Right cardiac atrium (tissue), 5 donors: ENCODE results near the gene WWC2. TPM values are rescaled to one million over a fixed set of nuclear protein-coding genes. Genes with fewer than 3 reads are reported as not detected.
A peak's percentile ranks its signal among the peaks of the same experiment; 100 is the strongest.

Source experiments
- ATAC-seq, 2 donors: fragments of 200-7000 bp; cut with Tn5 transposase; one replicate each; pipeline versions ENCODE4 v1.8.0 to v1.9.1; 2020; ENCODE audit warnings: moderate library complexity in 2 of 2, mild to moderate bottlenecking in 1 of 2
- DNase-seq, 3 donors: peaks; one replicate each; pipeline ENCODE4 v3.0.0-alpha.2; 2020
- H3K27ac ChIP-seq: one replicate; pipeline ENCODE4 v1.5.1; 2013; ENCODE audit warnings: mild to moderate bottlenecking, low read length, control low read depth, moderate library complexity
- H3K27me3 ChIP-seq: one replicate; pipeline ENCODE4 v1.6.1; 2013; ENCODE audit not compliant: control insufficient read depth, insufficient read depth
- H3K4me1 ChIP-seq: one replicate; pipeline ENCODE4 v1.6.1; 2013; ENCODE audit warnings: low read length; ENCODE audit not compliant: control insufficient read depth, insufficient read depth
- H3K4me3 ChIP-seq: one replicate; pipeline ENCODE4 v1.5.1; 2013; ENCODE audit warnings: low read length, control low read depth
- H3K9me3 ChIP-seq: one replicate; pipeline ENCODE4 v1.6.1; 2013; ENCODE audit warnings: low read length; ENCODE audit not compliant: control insufficient read depth
- WGBS: extraction: QIAGEN DNeasy Blood & Tissue Kit; methylation state at CpG from one replicate; pipeline ENCODE4 v1.1.7; 2013; 5-methylcytosine and 5-hydroxymethylcytosine counted together
- intact Hi-C, 4 donors: fragments of 100-400 bp; cut with DNase I; formaldehyde crosslinking; loops; one replicate each; pipeline versions ENCODE4 v1.11.0 to v1.14.0; 2022 to 2023
- polyA plus RNA-seq: library from polyadenylated mRNA; stranded (reverse); fragments of 200-250 nt; gene quantifications from one replicate; pipeline ENCODE4 v1.2.3, GENCODE V29; 2013
- total RNA-seq, 4 donors: library from RNA; stranded (reverse); fragmentation: NEBNext Ultra II Directional; extraction: Animal tissue kit (Norgen Biotek cat#: 25700); gene quantifications; one replicate each; pipeline ENCODE4 v1.2.1, GENCODE V29; 2021
- donor health status: healthy with polysubstance abuse.
- donor health status: DM: no; HTN: yes; CAD: no.
- donor health status: DM: no; HTN: no; CAD: no.
- donor health status: DM: no; HTN: yes; CAD: no; lungs with severe emphysema.
- donor health status: DM: yes; HTN: yes; CAD: no.

Gene WWC2
- total and polyA plus RNA-seq, 5 donors, result 7.3 to 39.2 (median 33.7) TPM

GRCh38 chr4:183205193-183205592 lies 106.1 kb downstream of the WWC2 start:
- Histone ChIP-seq H3K4me3 (no peak overlapping the region), H3K27me3 (no peaks in the 10 kb centered on the region), H3K27ac (no peak overlapping the region), H3K9me3 (no peaks in the 10 kb centered on the region), H3K4me1 (peaks cover 6% of the 10 kb centered on the region)
- DNase-seq, result no peak
- WGBS, result 35% methylated on average over 2 of the region's 2 CpGs
- intact Hi-C loops, result no loop called here
- no peak for ATAC-seq

GRCh38 chr4:183205709-183206108 lies 106.7 kb downstream of the WWC2 start:
- Histone ChIP-seq H3K9me3 (no peaks in the 10 kb centered on the region), H3K4me3 (no peak overlapping the region), H3K4me1 (peaks cover 6% of the 10 kb centered on the region), H3K27me3 (no peaks in the 10 kb centered on the region), H3K27ac (peak overlapping the region; percentile 46)
- no peak for ATAC-seq
- WGBS, result 27% methylated on average over 4 of the region's 4 CpGs
- no peak for DNase-seq
- intact Hi-C loops, result no loop called here

- no peaks in the 10 kb centered on the region for H3K27me3 ChIP-seq
- 91% methylated on average over 8 of the region's 8 CpGs for WGBS
- no peaks in the 10 kb centered on the region for H3K9me3 ChIP-seq
- peaks cover 1% of the 10 kb centered on the region for H3K4me1 ChIP-seq
- intact Hi-C loops, result no loop called here
- DNase-seq, result no peak
- no peak overlapping the region for H3K27ac ChIP-seq
- H3K4me3 ChIP-seq, result no peak overlapping the region
- no peak for ATAC-seq
Measured at GRCh38 chr4:183211533-183211932, 112.5 kb downstream of the WWC2 start.

- WGBS, result 56% methylated on average over 2 of the region's 2 CpGs
- H3K4me1 ChIP-seq, result no peaks in the 10 kb centered on the region
- H3K27me3 ChIP-seq, result no peaks in the 10 kb centered on the region
- no peak overlapping the region for H3K27ac ChIP-seq
- no peaks in the 10 kb centered on the region for H3K9me3 ChIP-seq
- no peak for ATAC-seq
- H3K4me3 ChIP-seq, result no peak overlapping the region
- intact Hi-C loops, result no loop called here
- DNase-seq, result no peak
Measured at GRCh38 chr4:183213996-183214395, 114.9 kb downstream of the WWC2 start.

GRCh38 chr4:183214912-183215488 lies 115.9 kb downstream of the WWC2 start:
- Histone ChIP-seq H3K27ac (no peak overlapping the region), H3K27me3 (no peaks in the 10 kb centered on the region), H3K4me1 (no peaks in the 10 kb centered on the region), H3K9me3 (no peaks in the 10 kb centered on the region), H3K4me3 (no peak overlapping the region)
- DNase-seq (no peak), ATAC-seq (no peak)
- WGBS, result 72% methylated on average over 4 of the region's 4 CpGs
- intact Hi-C loops, result no loop called here

- no peak for ATAC-seq
- no peak overlapping the region for H3K27ac ChIP-seq
- H3K4me3 ChIP-seq, result no peak overlapping the region
- intact Hi-C loops, result no loop called here
- H3K9me3 ChIP-seq, result no peaks in the 10 kb centered on the region
- over 99% methylated on average over 4 of the region's 4 CpGs for WGBS
- no peak for DNase-seq
- no peaks in the 10 kb centered on the region for H3K4me1 ChIP-seq
- H3K27me3 ChIP-seq, result no peaks in the 10 kb centered on the region
Measured at GRCh38 chr4:183220236-183220635, 121.2 kb downstream of the WWC2 start.

GRCh38 chr4:183223053-183223452 lies 124.0 kb downstream of the WWC2 start:
- intact Hi-C loops, result no loop called here
- no peaks in the 10 kb centered on the region for H3K4me1 ChIP-seq
- no peak overlapping the region for H3K4me3 ChIP-seq
- no peaks in the 10 kb centered on the region for H3K9me3 ChIP-seq
- no peak for DNase-seq
- ATAC-seq, result no peak
- no peaks in the 10 kb centered on the region for H3K27me3 ChIP-seq
- H3K27ac ChIP-seq, result no peak overlapping the region
- WGBS, result 80% methylated on average over 3 of the region's 3 CpGs

- no peaks in the 10 kb centered on the region for H3K27me3 ChIP-seq
- no peaks in the 10 kb centered on the region for H3K4me1 ChIP-seq
- H3K27ac ChIP-seq, result no peak overlapping the region
- no peaks in the 10 kb centered on the region for H3K9me3 ChIP-seq
- intact Hi-C loops, result no loop called here
- no peak for DNase-seq
- no peak overlapping the region for H3K4me3 ChIP-seq
- no peak for ATAC-seq
Measured at GRCh38 chr4:183229397-183229796, 130.3 kb downstream of the WWC2 start.

GRCh38 chr4:183240581-183241321 lies 141.7 kb downstream of the WWC2 start:
- Histone ChIP-seq H3K27ac (no peak overlapping the region), H3K27me3 (no peaks in the 10 kb centered on the region), H3K4me3 (no peak overlapping the region), H3K9me3 (no peaks in the 10 kb centered on the region), H3K4me1 (peaks cover 7% of the 10 kb centered on the region)
- WGBS, result 72% methylated on average over 15 of the region's 15 CpGs
- ATAC-seq (peak; percentile 39 to 65), DNase-seq (no peak)
- intact Hi-C loops, result no loop called here

- H3K4me3 ChIP-seq, result no peak overlapping the region
- no peak overlapping the region for H3K27ac ChIP-seq
- ATAC-seq (peak; percentile 56 to 69), DNase-seq (no peak)
- intact Hi-C loops, result no loop called here
- WGBS, result 34% methylated on average over 4 of the region's 4 CpGs
- H3K4me1 ChIP-seq, result peaks cover 7% of the 10 kb centered on the region
- no peaks in the 10 kb centered on the region for H3K27me3 ChIP-seq
- no peaks in the 10 kb centered on the region for H3K9me3 ChIP-seq
Measured at GRCh38 chr4:183241322-183241640, 142.2 kb downstream of the WWC2 start.

GRCh38 chr4:183241721-183242151 lies 142.7 kb downstream of the WWC2 start:
- WGBS, result 59% methylated on average over 6 of the region's 6 CpGs
- Histone ChIP-seq H3K9me3 (no peaks in the 10 kb centered on the region), H3K27ac (no peak overlapping the region), H3K4me1 (peaks cover 7% of the 10 kb centered on the region), H3K27me3 (no peaks in the 10 kb centered on the region), H3K4me3 (no peak overlapping the region)
- intact Hi-C loops, result no loop called here
- ATAC-seq, result no peak
- DNase-seq, result no peak

- intact Hi-C loops, result no loop called here
- 72% methylated on average over 2 of the region's 2 CpGs for WGBS
- no peak overlapping the region for H3K27ac ChIP-seq
- DNase-seq (no peak), ATAC-seq (no peak)
- H3K9me3 ChIP-seq, result no peaks in the 10 kb centered on the region
- no peaks in the 10 kb centered on the region for H3K27me3 ChIP-seq
- H3K4me1 ChIP-seq, result peaks cover 7% of the 10 kb centered on the region
- no peak overlapping the region for H3K4me3 ChIP-seq
Measured at GRCh38 chr4:183242291-183242690, 143.2 kb downstream of the WWC2 start.
